Suprapubic skin (tissue), 3 donors: Measurements from ENCODE around the gene ST3GAL5.

Experiments
- CTCF ChIP-seq, 2 donors: fragments of 200-600 bp in 1 of 2; fragments of 450-650 bp in 1 of 2; sonication (generic) in 1 of 2; IDR thresholded peaks; one replicate each; pipeline ENCODE4 v1.5.1; 2016 to 2019; ENCODE audit warnings: antibody characterized with exemption in 2 of 2, mild to moderate bottlenecking in 1 of 2, moderate library complexity in 1 of 2
- POLR2A ChIP-seq, 2 donors: fragments of 450-650 bp; IDR thresholded peaks; one replicate each; pipeline ENCODE4 v1.6.1; 2017; ENCODE audit warnings: antibody characterized with exemption in 2 of 2, mild to moderate bottlenecking in 2 of 2, moderate library complexity in 2 of 2

- TF ChIP-seq CTCF (IDR thresholded peaks at IDR 0.05) (no peak), POLR2A (IDR thresholded peaks at IDR 0.05) (no peak)
These were observed 38.3 kb downstream of the ST3GAL5 start for GRCh38 chr2:85850451-85850850.
